GM12872 (cell line): Measurements from ENCODE around the gene GPR3.

ENCODE experiments used
- TF ChIP-seq, protein P1 (sequence below): IDR thresholded peaks from 3 replicates; pipeline ENCODE4 v1.5.1; 2011; ENCODE audit warnings: low read depth, mild to moderate bottlenecking, low read length, moderate library complexity; ENCODE audit not compliant: insufficient read depth

Gene GPR3, protein sequence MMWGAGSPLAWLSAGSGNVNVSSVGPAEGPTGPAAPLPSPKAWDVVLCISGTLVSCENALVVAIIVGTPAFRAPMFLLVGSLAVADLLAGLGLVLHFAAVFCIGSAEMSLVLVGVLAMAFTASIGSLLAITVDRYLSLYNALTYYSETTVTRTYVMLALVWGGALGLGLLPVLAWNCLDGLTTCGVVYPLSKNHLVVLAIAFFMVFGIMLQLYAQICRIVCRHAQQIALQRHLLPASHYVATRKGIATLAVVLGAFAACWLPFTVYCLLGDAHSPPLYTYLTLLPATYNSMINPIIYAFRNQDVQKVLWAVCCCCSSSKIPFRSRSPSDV

GRCh38 chr1:27392096-27392777, at the start of gene GPR3:
GPR3 (plus strand) TSS chr1:27392622; CDS start chr1:27393799, 1,177 bp downstream.
- TF ChIP-seq, protein P1, sequence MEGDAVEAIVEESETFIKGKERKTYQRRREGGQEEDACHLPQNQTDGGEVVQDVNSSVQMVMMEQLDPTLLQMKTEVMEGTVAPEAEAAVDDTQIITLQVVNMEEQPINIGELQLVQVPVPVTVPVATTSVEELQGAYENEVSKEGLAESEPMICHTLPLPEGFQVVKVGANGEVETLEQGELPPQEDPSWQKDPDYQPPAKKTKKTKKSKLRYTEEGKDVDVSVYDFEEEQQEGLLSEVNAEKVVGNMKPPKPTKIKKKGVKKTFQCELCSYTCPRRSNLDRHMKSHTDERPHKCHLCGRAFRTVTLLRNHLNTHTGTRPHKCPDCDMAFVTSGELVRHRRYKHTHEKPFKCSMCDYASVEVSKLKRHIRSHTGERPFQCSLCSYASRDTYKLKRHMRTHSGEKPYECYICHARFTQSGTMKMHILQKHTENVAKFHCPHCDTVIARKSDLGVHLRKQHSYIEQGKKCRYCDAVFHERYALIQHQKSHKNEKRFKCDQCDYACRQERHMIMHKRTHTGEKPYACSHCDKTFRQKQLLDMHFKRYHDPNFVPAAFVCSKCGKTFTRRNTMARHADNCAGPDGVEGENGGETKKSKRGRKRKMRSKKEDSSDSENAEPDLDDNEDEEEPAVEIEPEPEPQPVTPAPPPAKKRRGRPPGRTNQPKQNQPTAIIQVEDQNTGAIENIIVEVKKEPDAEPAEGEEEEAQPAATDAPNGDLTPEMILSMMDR: peak; percentile 48

DNA sequence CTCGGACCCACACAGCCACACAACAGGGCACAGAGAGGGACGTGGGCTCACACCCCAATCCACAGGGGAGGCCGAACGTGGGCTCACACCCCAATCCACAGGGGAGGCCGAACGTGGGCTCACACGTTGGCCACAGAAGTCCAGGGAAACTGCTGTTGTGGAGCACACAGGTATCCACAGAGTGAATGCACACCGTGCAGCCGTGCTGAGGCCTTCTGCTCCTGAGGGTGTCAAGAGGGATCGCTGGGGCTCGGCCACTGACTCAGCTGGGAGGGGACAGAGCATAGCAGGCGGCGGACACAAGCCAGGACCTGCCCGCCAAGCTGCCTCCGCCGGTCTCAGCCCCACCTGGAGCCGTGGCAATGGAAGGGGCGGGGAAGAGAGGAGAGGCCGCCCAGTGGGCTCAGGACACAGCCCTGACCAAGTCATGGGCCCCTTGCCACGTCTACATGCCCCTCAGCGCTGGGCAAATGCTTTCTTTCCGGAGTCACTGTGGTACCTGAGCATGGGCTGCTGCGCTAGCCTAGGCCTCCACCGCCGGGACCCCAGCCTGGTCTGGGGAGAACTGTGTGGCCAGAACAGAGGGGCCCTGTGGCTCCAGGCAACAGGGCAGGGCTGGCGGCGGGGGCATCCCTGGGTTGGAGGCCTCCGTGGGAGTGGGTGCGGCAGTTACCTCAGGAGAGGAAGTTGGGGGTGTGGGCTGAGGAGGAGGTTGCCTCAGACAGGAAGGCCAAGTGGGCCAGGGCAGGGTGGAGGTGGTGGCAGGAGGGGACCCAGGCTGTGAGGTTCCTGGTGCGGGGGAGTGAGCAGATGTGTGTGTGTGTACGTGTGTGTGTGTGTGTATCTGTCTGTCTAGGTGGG, 49.4 kb upstream of the GPR3 start:
- TF ChIP-seq, protein P1: no peak

DNA sequence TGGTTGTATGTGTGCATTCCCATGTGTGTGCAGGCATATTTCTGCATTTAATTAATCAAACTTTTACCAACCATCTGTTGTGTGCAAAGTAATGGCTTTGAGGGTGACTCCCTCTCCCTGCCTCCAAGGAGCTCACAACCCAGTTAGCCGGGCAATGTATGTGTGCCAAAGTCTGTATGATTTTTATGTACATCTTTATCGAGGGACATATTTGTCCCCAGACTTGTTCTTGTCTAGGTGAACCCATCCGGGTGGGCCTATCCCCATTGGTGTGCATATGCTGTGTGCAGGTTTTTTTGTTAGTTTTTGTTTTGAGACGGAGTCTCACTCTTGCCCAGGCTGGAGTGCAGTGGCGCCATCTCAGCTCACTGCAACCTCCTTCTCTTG, 48.8 kb upstream of the GPR3 start:
- TF ChIP-seq, protein P1: no peak

- TF ChIP-seq, protein P1: no peak
Measured at GRCh38 chr1:27345272-27345671, 47.1 kb upstream of the GPR3 start.

- TF ChIP-seq, protein P1: no peak
Measured at GRCh38 chr1:27346357-27346756, 46.1 kb upstream of the GPR3 start.

GRCh38 chr1:27346991-27347624, 45.3 kb upstream of the GPR3 start:
- TF ChIP-seq, protein P1: no peak
